Measurements from ENCODE around the gene FRMD4A.

GRCh38 chr10:14084875-14085274 is 245.8 kb downstream of the FRMD4A start:
- no peak for TF ChIP-seq CTCF (IDR thresholded peaks at IDR 0.05)
- no peak for TF ChIP-seq POLR2A (IDR thresholded peaks at IDR 0.05)

All from uterus (tissue), 2 donors.